Cardiac muscle cell (in vitro differentiated cells and primary cell): ENCODE measurements around the gene PRR33. TPM values are rescaled to one million over a fixed set of nuclear protein-coding genes. Genes with fewer than 3 reads are reported as not detected.

Experiments
- DNase-seq, 2 donors: peaks; one replicate each; pipeline versions ENCODE4 v3.0.0 to v3.0.0-alpha.2; 2010 to 2017; ENCODE audit warnings: low read depth in 1 of 2, low spot score in 1 of 2
- H3K27ac ChIP-seq: fragments of 200-600 bp; sonication (generic); 2 replicates; pipeline ENCODE4 v1.5.1; 2016
- H3K27me3 ChIP-seq: fragments of 200-600 bp; sonication (generic); 2 replicates; pipeline ENCODE4 v1.6.0; 2016; ENCODE audit warnings: control low read depth
- H3K36me3 ChIP-seq: fragments of 200-600 bp; sonication (generic); 2 replicates; pipeline ENCODE4 v1.5.1; 2016; ENCODE audit warnings: control low read depth
- H3K4me1 ChIP-seq: fragments of 200-600 bp; sonication (generic); 2 replicates; pipeline ENCODE4 v1.8.1; 2017; ENCODE audit warnings: low read depth, mild to moderate bottlenecking, mixed run types
- H3K4me3 ChIP-seq: fragments of 200-600 bp; sonication (generic); 2 replicates; pipeline ENCODE4 v1.5.1; 2016; ENCODE audit warnings: mild to moderate bottlenecking
- H3K9me3 ChIP-seq: fragments of 200-600 bp; sonication (generic); 2 replicates; pipeline ENCODE4 v1.5.1; 2017; ENCODE audit warnings: low read depth, mild to moderate bottlenecking, control low read depth
- CTCF ChIP-seq: IDR thresholded peaks from 2 replicates; pipeline ENCODE4 v1.5.1; 2012; ENCODE audit warnings: low read depth, mild to moderate bottlenecking, low read length
- polyA plus RNA-seq: library from polyadenylated mRNA; unstranded; fragments of >200 nt; fragmentation: Nextera tagmentation; extraction: Ambion mirVana; gene quantifications from 2 replicates; pipeline ENCODE4 v1.2.1, GENCODE V29; 2016
- total RNA-seq: library from RNA; depleted of rRNA; stranded (reverse); fragments of >200 nt; gene quantifications from 2 replicates; pipeline ENCODE4 v1.2.3, GENCODE V29; 2016

Gene PRR33
- total and polyA plus RNA-seq, 2 experiments from 2014 or later: not detected

GRCh38 chr11:1872267-1872985 lies 19.3 kb downstream of the PRR33 start:
- no peaks in the 10 kb centered on the region for H3K4me1 ChIP-seq
- no peak for DNase-seq
- no peaks in the 10 kb centered on the region for H3K9me3 ChIP-seq
- H3K27me3 ChIP-seq: peaks cover 8% of the 10 kb centered on the region
- no peak overlapping the region for H3K27ac ChIP-seq
- no peak for TF ChIP-seq CTCF
- H3K4me3 ChIP-seq: no peak overlapping the region
- H3K36me3 ChIP-seq: no peaks in the 10 kb centered on the region

- H3K4me1 ChIP-seq: no peaks in the 10 kb centered on the region
- DNase-seq: no peak
- no peaks in the 10 kb centered on the region for H3K36me3 ChIP-seq
- no peak for TF ChIP-seq CTCF
- H3K4me3 ChIP-seq: no peak overlapping the region
- H3K27me3 ChIP-seq: peaks cover 8% of the 10 kb centered on the region
- H3K27ac ChIP-seq: no peak overlapping the region
- no peaks in the 10 kb centered on the region for H3K9me3 ChIP-seq
These were observed 20.2 kb downstream of the PRR33 start for GRCh38 chr11:1871531-1871930.

- no peaks in the 10 kb centered on the region for H3K36me3 ChIP-seq
- no peak overlapping the region for H3K27ac ChIP-seq
- no peak for DNase-seq
- peaks cover 8% of the 10 kb centered on the region for H3K27me3 ChIP-seq
- no peak for TF ChIP-seq CTCF
- H3K9me3 ChIP-seq: no peaks in the 10 kb centered on the region
- no peaks in the 10 kb centered on the region for H3K4me1 ChIP-seq
- H3K4me3 ChIP-seq: no peak overlapping the region
These were observed 20.8 kb downstream of the PRR33 start for GRCh38 chr11:1870721-1871466.

- no peak overlapping the region for H3K27ac ChIP-seq
- no peak overlapping the region for H3K4me3 ChIP-seq
- no peaks in the 10 kb centered on the region for H3K36me3 ChIP-seq
- H3K27me3 ChIP-seq: peaks cover 8% of the 10 kb centered on the region
- no peak for DNase-seq
- H3K4me1 ChIP-seq: no peaks in the 10 kb centered on the region
- no peak for TF ChIP-seq CTCF
- no peaks in the 10 kb centered on the region for H3K9me3 ChIP-seq
These were observed 21.4 kb downstream of the PRR33 start for GRCh38 chr11:1870326-1870696.

GRCh38 chr11:1869427-1870325 lies 22.0 kb downstream of the PRR33 start:
- TF ChIP-seq CTCF: peak; percentile 24
- H3K36me3 ChIP-seq: no peaks in the 10 kb centered on the region
- H3K27me3 ChIP-seq: peaks cover 8% of the 10 kb centered on the region
- H3K4me3 ChIP-seq: no peak overlapping the region
- H3K9me3 ChIP-seq: no peaks in the 10 kb centered on the region
- no peak for DNase-seq
- H3K4me1 ChIP-seq: no peaks in the 10 kb centered on the region
- no peak overlapping the region for H3K27ac ChIP-seq
